Hepatocyte (in vitro differentiated cells): Measurements from ENCODE around the gene MAP2K3.
"Not testable (repeated sequence)": the region's sequence is repeated elsewhere in the genome, so short reads cannot be mapped to it uniquely, and the experiment has no call there.

Source experiments
- CTCF ChIP-seq: fragments of 200-600 bp; sonication (generic); IDR thresholded peaks from 2 replicates; pipeline ENCODE4 v1.5.1; 2016; ENCODE audit warnings: antibody characterized with exemption, mild to moderate bottlenecking; ENCODE audit not compliant: poor library complexity
- EZH2 ChIP-seq: fragments of 200-600 bp; sonication (generic); IDR thresholded peaks from 2 replicates; pipeline ENCODE4 v1.6.1; 2016; ENCODE audit warnings: antibody characterized with exemption, mild to moderate bottlenecking, borderline replicate concordance

- not testable (repeated sequence) for TF ChIP-seq CTCF, EZH2
Measured at GRCh38 chr17:21321061-21321460, 36.5 kb downstream of the MAP2K3 start.
